HepG2 (cell line): ENCODE measurements around the gene PSMD5.

Source experiments
- ATF7 ChIP-seq, 2 experiments: fragments of 450-650 bp in 1 of 2; sonication (generic) in 1 of 2; formaldehyde crosslinking in 1 of 2; IDR thresholded peaks; 2 replicates each; pipeline versions ENCODE4 v1.4.0 to v1.6.1; 2016 to 2020; ENCODE audit warnings: antibody characterized with exemption in 1 of 2, mild to moderate bottlenecking in 1 of 2, missing genetic modification reagents in 1 of 2
- BORCS8-MEF2B ChIP-seq: sonication (generic); formaldehyde crosslinking; IDR thresholded peaks from 2 replicates; pipeline ENCODE4 v1.8.0; 2022; ENCODE audit warnings: mild to moderate bottlenecking, missing genetic modification reagents
- BRCA1 ChIP-seq: sonication (generic); formaldehyde crosslinking; IDR thresholded peaks from 2 replicates; pipeline ENCODE4 v1.4.0; 2020; ENCODE audit warnings: missing genetic modification reagents
- HOXA3 ChIP-seq: sonication (generic); formaldehyde crosslinking; IDR thresholded peaks from 2 replicates; pipeline ENCODE4 v1.5.0; 2020; ENCODE audit warnings: missing genetic modification reagents
- MED13 ChIP-seq: sonication (generic); formaldehyde crosslinking; IDR thresholded peaks from 2 replicates; pipeline ENCODE4 v1.5.0; 2020; ENCODE audit warnings: missing genetic modification reagents
- MTF1 ChIP-seq: sonication (generic); formaldehyde crosslinking; IDR thresholded peaks from 2 replicates; pipeline ENCODE4 v1.5.0; 2020; ENCODE audit warnings: missing genetic modification reagents
- RFX5 ChIP-seq: IDR thresholded peaks from 2 replicates; pipeline ENCODE4 v1.6.1; 2011; ENCODE audit warnings: low read depth, low read length, improper control_type of control experiment
- THAP11 ChIP-seq: IDR thresholded peaks from 2 replicates; pipeline ENCODE4 v1.6.1; 2016; ENCODE audit warnings: missing biosample characterization, missing genetic modification reagents
- YEATS2 ChIP-seq: sonication (generic); formaldehyde crosslinking; IDR thresholded peaks from 2 replicates; pipeline ENCODE4 v1.4.0; 2020; ENCODE audit warnings: missing genetic modification reagents, borderline replicate concordance
- TF ChIP-seq, protein P1 (sequence below): sonication (generic); formaldehyde crosslinking; IDR thresholded peaks from 2 replicates; pipeline ENCODE4 v1.5.0; 2020; ENCODE audit warnings: mild to moderate bottlenecking, missing genetic modification reagents, moderate library complexity
- TF ChIP-seq, protein P2 (sequence below), 2 experiments: IDR thresholded peaks; 2 replicates each; pipeline ENCODE4 v1.6.1; 2011 to 2012; ENCODE audit warnings: low read length in 2 of 2, borderline replicate concordance in 1 of 2, low read depth in 1 of 2, mild to moderate bottlenecking in 1 of 2, moderate library complexity in 1 of 2
- TF ChIP-seq, protein P3 (sequence below): sonication (generic); formaldehyde crosslinking; conservative IDR thresholded peaks from 2 replicates; pipeline ENCODE4 v1.8.0; 2022; ENCODE audit warnings: mild to moderate bottlenecking, moderate library complexity, missing genetic modification reagents
- TF ChIP-seq, protein P4 (sequence below): sonication (generic); formaldehyde crosslinking; IDR thresholded peaks from 2 replicates; pipeline ENCODE4 v1.4.0; 2020; ENCODE audit warnings: mild to moderate bottlenecking, missing genetic modification reagents

DNA sequence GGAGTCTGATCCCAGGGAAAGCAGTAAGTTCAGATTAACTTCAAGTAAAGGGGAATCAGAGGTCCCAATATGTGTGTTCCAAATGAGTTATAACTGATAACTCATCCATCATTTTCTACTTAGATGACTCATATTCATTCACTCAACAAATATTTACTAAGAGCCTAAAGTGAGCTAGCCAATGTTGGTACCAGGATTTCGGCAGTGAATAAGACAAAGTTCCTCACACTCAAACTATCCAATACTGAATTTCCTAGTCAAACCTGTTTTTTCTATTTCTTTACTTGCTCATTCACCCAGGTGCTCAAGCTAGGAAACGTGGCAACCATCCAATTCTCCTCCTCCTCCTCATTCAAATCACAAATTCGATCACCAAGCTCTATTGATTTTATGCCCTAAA is 75.3 kb downstream of the PSMD5 start:
- TF ChIP-seq YEATS2 (CRISPR knock-in tag) (no peak), BORCS8-MEF2B (CRISPR knock-in tag) (no peak), BRCA1 (CRISPR knock-in tag) (no peak), MED13 (CRISPR knock-in tag) (no peak), ATF7 (IDR thresholded peaks at IDR 0.05) (no peak), ATF7 (CRISPR knock-in tag; IDR thresholded peaks at IDR 0.05) (no peak), THAP11 (CRISPR knock-in tag) (no peak), RFX5 (no peak), HOXA3 (CRISPR knock-in tag) (no peak), MTF1 (CRISPR knock-in tag) (no peak)
- TF ChIP-seq, protein P1, sequence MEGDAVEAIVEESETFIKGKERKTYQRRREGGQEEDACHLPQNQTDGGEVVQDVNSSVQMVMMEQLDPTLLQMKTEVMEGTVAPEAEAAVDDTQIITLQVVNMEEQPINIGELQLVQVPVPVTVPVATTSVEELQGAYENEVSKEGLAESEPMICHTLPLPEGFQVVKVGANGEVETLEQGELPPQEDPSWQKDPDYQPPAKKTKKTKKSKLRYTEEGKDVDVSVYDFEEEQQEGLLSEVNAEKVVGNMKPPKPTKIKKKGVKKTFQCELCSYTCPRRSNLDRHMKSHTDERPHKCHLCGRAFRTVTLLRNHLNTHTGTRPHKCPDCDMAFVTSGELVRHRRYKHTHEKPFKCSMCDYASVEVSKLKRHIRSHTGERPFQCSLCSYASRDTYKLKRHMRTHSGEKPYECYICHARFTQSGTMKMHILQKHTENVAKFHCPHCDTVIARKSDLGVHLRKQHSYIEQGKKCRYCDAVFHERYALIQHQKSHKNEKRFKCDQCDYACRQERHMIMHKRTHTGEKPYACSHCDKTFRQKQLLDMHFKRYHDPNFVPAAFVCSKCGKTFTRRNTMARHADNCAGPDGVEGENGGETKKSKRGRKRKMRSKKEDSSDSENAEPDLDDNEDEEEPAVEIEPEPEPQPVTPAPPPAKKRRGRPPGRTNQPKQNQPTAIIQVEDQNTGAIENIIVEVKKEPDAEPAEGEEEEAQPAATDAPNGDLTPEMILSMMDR (CRISPR knock-in tag), result no peak
- TF ChIP-seq, protein P2, sequence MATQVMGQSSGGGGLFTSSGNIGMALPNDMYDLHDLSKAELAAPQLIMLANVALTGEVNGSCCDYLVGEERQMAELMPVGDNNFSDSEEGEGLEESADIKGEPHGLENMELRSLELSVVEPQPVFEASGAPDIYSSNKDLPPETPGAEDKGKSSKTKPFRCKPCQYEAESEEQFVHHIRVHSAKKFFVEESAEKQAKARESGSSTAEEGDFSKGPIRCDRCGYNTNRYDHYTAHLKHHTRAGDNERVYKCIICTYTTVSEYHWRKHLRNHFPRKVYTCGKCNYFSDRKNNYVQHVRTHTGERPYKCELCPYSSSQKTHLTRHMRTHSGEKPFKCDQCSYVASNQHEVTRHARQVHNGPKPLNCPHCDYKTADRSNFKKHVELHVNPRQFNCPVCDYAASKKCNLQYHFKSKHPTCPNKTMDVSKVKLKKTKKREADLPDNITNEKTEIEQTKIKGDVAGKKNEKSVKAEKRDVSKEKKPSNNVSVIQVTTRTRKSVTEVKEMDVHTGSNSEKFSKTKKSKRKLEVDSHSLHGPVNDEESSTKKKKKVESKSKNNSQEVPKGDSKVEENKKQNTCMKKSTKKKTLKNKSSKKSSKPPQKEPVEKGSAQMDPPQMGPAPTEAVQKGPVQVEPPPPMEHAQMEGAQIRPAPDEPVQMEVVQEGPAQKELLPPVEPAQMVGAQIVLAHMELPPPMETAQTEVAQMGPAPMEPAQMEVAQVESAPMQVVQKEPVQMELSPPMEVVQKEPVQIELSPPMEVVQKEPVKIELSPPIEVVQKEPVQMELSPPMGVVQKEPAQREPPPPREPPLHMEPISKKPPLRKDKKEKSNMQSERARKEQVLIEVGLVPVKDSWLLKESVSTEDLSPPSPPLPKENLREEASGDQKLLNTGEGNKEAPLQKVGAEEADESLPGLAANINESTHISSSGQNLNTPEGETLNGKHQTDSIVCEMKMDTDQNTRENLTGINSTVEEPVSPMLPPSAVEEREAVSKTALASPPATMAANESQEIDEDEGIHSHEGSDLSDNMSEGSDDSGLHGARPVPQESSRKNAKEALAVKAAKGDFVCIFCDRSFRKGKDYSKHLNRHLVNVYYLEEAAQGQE (IDR thresholded peaks at IDR 0.05; ENCODE audit: borderline replicate concordance in 1 of 2, low read depth in 1 of 2, low read length in 2 of 2), result no peak
- TF ChIP-seq, protein P3, sequence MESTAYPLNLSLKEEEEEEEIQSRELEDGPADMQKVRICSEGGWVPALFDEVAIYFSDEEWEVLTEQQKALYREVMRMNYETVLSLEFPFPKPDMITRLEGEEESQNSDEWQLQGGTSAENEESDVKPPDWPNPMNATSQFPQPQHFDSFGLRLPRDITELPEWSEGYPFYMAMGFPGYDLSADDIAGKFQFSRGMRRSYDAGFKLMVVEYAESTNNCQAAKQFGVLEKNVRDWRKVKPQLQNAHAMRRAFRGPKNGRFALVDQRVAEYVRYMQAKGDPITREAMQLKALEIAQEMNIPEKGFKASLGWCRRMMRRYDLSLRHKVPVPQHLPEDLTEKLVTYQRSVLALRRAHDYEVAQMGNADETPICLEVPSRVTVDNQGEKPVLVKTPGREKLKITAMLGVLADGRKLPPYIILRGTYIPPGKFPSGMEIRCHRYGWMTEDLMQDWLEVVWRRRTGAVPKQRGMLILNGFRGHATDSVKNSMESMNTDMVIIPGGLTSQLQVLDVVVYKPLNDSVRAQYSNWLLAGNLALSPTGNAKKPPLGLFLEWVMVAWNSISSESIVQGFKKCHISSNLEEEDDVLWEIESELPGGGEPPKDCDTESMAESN (CRISPR knock-in tag), result no peak
- TF ChIP-seq, protein P4, sequence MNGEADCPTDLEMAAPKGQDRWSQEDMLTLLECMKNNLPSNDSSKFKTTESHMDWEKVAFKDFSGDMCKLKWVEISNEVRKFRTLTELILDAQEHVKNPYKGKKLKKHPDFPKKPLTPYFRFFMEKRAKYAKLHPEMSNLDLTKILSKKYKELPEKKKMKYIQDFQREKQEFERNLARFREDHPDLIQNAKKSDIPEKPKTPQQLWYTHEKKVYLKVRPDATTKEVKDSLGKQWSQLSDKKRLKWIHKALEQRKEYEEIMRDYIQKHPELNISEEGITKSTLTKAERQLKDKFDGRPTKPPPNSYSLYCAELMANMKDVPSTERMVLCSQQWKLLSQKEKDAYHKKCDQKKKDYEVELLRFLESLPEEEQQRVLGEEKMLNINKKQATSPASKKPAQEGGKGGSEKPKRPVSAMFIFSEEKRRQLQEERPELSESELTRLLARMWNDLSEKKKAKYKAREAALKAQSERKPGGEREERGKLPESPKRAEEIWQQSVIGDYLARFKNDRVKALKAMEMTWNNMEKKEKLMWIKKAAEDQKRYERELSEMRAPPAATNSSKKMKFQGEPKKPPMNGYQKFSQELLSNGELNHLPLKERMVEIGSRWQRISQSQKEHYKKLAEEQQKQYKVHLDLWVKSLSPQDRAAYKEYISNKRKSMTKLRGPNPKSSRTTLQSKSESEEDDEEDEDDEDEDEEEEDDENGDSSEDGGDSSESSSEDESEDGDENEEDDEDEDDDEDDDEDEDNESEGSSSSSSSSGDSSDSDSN (CRISPR knock-in tag), result no peak
